HG03432 (cell line): ENCODE results near the gene HECA.
"Not testable (repeated sequence)": the region's sequence is repeated elsewhere in the genome, so short reads cannot be mapped to it uniquely, and the experiment has no call there.

Experiments used
- ATAC-seq: cut with Tn5 transposase; IDR thresholded peaks from one replicate; pipeline ENCODE4 v1.9.1; 2021; ENCODE audit warnings: mild to moderate bottlenecking, moderate library complexity; ENCODE audit not compliant: unreplicated experiment

Gene HECA, protein sequence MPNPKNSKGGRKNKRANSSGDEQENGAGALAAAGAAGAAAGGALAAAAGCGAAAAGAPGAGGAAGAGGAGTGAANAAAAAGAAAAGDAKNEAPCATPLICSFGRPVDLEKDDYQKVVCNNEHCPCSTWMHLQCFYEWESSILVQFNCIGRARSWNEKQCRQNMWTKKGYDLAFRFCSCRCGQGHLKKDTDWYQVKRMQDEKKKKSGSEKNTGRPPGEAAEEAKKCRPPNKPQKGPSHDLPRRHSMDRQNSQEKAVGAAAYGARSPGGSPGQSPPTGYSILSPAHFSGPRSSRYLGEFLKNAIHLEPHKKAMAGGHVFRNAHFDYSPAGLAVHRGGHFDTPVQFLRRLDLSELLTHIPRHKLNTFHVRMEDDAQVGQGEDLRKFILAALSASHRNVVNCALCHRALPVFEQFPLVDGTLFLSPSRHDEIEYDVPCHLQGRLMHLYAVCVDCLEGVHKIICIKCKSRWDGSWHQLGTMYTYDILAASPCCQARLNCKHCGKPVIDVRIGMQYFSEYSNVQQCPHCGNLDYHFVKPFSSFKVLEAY

GRCh38 chr6:139134817-139135577 lies at the start of gene HECA:
TSS of gene HECA (plus strand) at chr6:139135080. CDS start at chr6:139135397, 317 bp downstream.
- peak; percentile 89 for ATAC-seq

GRCh38 chr6:139091826-139092225 lies 43.1 kb upstream of the HECA start:
- no peak for ATAC-seq

DNA sequence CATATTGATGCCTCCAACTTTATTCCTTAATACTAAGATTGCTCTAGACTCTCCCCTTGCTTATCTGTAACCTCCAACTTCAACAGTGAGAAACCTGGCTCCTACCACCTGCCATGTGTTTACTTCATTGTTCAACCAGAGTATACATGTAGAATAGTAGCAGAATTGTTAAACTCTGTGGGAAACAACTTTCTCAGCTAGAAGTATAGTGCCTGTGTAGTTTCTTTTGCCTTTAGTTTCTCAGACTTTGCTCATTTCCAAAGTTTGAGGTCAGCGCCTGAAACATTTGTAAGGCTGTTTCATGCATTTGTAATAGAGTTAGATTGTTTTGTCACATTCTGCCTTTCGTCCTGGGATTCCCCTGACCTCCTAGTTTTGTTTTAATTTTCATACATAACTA lies 34.9 kb upstream of the HECA start:
- peak; percentile 93 for ATAC-seq

DNA sequence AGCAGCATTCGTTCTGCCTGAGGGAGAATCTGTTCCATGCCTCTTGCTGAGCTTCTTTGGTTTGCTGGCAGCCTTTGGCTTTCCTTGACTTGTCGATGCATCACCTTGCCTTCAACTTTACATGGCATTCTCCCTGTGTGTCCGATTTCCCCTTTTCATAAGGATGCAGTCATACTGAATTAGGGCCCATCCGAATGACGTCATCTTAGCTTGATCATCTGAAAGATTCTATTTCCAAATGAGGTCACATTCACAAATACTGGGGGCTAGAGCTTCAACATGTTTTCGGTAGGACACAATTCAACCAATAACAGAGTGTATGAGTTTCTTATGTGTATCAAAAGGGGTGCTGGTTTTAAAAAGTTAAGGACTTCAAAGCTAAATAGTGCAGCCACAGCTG lies 27.8 kb upstream of the HECA start:
- no peak for ATAC-seq

- ATAC-seq = no peak
Measured at GRCh38 chr6:139108378-139108777, 26.5 kb upstream of the HECA start.

- no peak for ATAC-seq
Measured at GRCh38 chr6:139109558-139109957, 25.3 kb upstream of the HECA start.

GRCh38 chr6:139112146-139112545 lies 22.7 kb upstream of the HECA start:
- no peak for ATAC-seq

DNA sequence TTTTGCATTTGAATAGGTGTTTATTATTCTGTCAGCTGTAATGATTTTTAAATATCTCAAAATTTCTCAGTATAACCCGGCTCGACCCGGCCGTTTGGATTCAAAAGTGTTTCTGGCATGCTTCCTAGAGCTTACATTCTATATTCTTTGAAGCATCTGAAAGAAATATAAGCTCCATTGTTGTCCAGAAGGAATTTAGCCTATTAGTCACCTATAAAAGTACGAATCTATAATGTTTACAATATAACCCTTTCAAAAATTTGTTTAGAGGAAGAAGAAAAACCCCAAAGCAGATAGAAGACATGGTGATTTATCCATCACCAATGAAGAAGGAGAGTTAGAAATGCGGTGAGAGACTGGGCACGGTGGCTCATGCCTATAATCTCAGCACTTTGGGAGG lies 22.3 kb upstream of the HECA start:
- ATAC-seq = no peak

GRCh38 chr6:139114746-139115145 lies 20.1 kb upstream of the HECA start:
- ATAC-seq = no peak

DNA sequence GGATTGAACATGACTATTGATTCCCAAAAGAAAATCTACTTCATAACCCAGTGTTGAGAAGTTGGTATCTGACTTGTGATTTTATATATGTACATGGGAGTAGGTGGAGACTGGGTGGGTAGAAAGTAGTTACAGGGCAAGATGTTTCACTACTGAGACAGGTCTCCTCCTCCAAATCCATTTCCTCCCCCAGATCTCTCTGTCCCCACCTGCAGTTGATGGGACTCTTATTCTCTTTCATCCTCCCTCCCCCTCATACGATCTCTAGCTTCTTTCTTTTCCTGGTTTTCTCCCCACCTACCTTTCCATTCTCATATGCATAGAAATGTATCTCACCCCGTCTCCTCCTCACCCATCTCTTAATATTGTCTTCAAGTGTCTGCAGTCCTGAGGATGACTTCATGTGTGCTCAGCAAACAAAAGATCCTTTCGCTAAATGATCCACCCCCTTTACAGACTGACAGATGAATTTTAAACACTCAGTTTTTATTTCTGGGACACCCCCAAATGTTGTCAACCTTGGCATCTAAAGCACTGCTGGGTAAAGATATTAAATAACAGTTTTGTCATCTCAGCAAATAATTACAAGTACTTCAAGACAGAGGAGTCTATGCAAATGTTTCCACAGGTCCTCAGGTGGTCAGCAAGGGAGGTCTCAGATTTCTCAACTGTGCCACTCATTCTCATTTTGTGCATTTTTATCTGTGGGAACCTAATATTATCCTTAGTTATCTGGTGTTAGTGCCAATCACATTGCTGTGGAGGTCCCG lies 18.7 kb upstream of the HECA start:
- no peak for ATAC-seq

GRCh38 chr6:139117734-139118133 lies 17.1 kb upstream of the HECA start:
- ATAC-seq = no peak

- no peak for ATAC-seq
Measured at GRCh38 chr6:139119552-139119951, 15.3 kb upstream of the HECA start.

- not testable (repeated sequence) for ATAC-seq
Measured at GRCh38 chr6:139122823-139123222, 12.1 kb upstream of the HECA start.

DNA sequence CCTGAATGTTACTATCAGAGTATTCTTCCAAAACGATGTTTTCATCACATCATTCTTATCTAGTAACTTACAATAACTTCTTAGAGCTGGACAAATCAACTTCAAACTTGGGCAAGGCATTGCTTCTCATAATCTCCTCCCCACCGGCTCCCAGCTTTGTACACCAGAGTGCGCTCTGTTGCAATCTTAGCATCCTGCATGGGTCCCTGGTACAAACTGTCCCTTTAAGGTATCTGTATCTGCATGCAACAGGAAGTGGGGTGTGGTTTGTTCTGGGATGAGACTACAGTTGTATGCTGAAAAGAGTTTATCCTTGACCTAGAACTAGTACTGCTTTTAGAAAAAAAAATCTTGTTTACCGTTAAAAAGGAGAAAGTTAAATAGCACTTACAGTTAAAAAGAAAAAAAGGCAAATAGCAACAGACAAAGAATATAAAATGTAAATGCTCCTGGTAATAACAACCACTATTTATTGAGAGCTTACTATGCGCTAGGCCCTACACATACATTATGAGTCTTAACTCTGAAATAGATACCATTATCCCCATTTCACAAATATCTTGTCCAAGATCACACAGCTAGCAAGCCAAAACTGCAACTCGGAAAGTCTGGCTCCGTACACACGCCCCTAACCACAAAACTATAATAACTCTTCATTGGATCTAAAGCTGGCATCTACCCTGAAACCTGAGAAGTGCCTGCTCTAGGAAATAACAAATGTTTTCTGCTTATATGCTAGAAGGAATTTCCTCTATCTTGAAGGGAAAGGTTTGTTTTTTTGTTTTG lies 9.8 kb upstream of the HECA start:
- ATAC-seq = peak; percentile 100

DNA sequence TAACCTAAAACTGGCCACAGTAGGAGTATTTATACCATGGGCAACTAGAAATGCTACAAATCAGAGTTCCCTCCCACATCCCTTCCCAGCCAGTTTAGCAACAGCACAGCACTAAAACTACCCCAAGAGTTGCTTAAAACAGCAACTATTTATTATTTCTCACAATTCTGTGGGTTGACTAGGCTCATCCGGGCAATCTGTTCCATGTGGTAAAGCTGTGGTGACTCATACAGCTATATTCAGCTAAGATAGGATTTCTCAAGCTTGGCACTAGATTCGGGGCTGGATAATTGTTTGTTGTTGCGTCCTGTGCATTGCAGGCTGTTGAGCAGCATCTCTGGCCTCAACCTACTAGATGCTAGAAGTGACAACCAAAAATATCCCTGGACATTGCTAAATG lies 8.6 kb upstream of the HECA start:
- no peak for ATAC-seq

DNA sequence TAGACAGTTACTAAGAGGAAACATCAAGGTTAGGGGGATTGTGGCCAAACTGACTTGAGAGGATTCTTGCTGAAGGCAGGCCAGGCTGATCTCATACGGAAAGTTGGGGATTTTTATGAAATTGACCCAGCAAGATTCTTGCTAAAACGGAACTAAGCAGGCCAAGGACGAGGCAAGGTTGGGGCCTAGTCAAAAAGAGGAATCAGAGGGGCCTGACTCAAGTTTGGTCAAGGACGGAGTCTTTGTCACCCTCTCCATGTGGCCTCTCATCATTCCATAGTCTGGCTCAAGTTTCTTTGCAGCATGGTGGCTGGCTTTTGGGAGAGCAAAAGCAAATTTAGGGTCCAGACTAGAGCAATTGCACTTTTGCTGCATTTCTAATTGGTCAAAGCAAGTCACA lies 7.9 kb upstream of the HECA start:
- no peak for ATAC-seq

DNA sequence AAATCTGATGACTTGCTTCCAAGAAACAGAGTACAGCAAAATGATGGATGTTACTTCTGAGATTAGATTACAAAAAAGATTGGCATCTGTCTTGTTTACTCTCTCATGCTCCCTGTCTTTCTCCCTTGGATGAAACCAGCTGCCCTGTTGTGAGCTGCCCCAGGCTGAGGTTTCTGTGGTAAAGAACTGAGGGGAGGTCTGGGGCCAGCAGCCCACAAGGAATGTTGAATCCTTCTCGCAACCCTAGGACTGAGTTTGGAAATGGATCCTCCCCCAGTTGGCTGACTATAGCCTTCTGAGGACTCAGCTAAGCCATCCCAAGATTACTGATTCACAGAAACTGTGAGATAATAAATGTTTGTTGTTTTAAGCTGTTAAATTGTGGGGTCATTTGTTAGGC lies 5.6 kb upstream of the HECA start:
- ATAC-seq = no peak

- ATAC-seq = no peak
Measured at GRCh38 chr6:139131736-139132280, 3.1 kb upstream of the HECA start.

GRCh38 chr6:139133262-139134063 lies 1.4 kb upstream of the HECA start:
- ATAC-seq = no peak
